NCI-H187 treated with DMSO at 0.1 percent for 48 hours (cell line): Measurements from ENCODE around the gene SH2B2.
"Not testable (repeated sequence)": the region's sequence is repeated elsewhere in the genome, so short reads cannot be mapped to it uniquely, and the experiment has no call there.

Source experiments
- DNase-seq: peaks from one replicate; lab custom pipeline; 2025; lab: John Stamatoyannopoulos, UW

Gene SH2B2

GRCh38 chr7:102287111-102287980 lies 678 bp downstream of the SH2B2 start:
- no peak for DNase-seq

- no peak for DNase-seq
Observed at GRCh38 chr7:102287981-102288278, 1.3 kb downstream of the SH2B2 start.

GRCh38 chr7:102288285-102288930 lies 1.7 kb downstream of the SH2B2 start:
- no peak for DNase-seq

GRCh38 chr7:102289057-102289456 lies 2.4 kb downstream of the SH2B2 start:
- DNase-seq, result no peak

- no peak for DNase-seq
Observed at GRCh38 chr7:102291056-102291915, 4.6 kb downstream of the SH2B2 start.

GRCh38 chr7:102291916-102292267 lies 5.2 kb downstream of the SH2B2 start:
- no peak for DNase-seq

- no peak for DNase-seq
Observed at GRCh38 chr7:102292813-102293798, 6.4 kb downstream of the SH2B2 start.

- DNase-seq, result no peak
Observed at GRCh38 chr7:102294589-102294988, 7.9 kb downstream of the SH2B2 start.

- DNase-seq, result no peak
Observed at GRCh38 chr7:102295346-102296178, 8.9 kb downstream of the SH2B2 start.

GRCh38 chr7:102296179-102296438 lies 9.4 kb downstream of the SH2B2 start:
- no peak for DNase-seq

- no peak for DNase-seq
Observed at GRCh38 chr7:102296514-102296913, 9.8 kb downstream of the SH2B2 start.

- DNase-seq, result no peak
Observed at GRCh38 chr7:102297487-102298218, 11.0 kb downstream of the SH2B2 start.

GRCh38 chr7:102300643-102301221 lies 14.1 kb downstream of the SH2B2 start:
- DNase-seq, result no peak

- not testable (repeated sequence) for DNase-seq
Observed at GRCh38 chr7:102301367-102301766, 14.7 kb downstream of the SH2B2 start.

GRCh38 chr7:102302025-102302424 lies 15.4 kb downstream of the SH2B2 start:
- DNase-seq, result no peak

- DNase-seq, result no peak
Observed at GRCh38 chr7:102303669-102304422, 17.2 kb downstream of the SH2B2 start.

- no peak for DNase-seq
Observed at GRCh38 chr7:102304668-102305067, 18.0 kb downstream of the SH2B2 start.

- no peak for DNase-seq
Observed at GRCh38 chr7:102305414-102306268, 19.0 kb downstream of the SH2B2 start.
